MM.1S (cell line): ENCODE measurements around the gene PEX16.

Experiments used
- DNase-seq: peaks from one replicate; pipeline ENCODE4 v3.0.0-alpha.2; 2015
- H2AFZ ChIP-seq: fragments of 300-600 bp; sonication (generic); 2 replicates; pipeline ENCODE4 v1.6.0; 2016; ENCODE audit warnings: antibody characterized with exemption, low read length
- H3F3A ChIP-seq: fragments of 300-600 bp; sonication (generic); 2 replicates; pipeline ENCODE4 v1.6.1; 2016; ENCODE audit warnings: mild to moderate bottlenecking, antibody characterized with exemption, low read length, moderate library complexity, mixed read lengths; ENCODE audit not compliant: insufficient read depth
- H3K27ac ChIP-seq: fragments of 300-600 bp; sonication (generic); 2 replicates; pipeline ENCODE4 v1.5.1; 2016; ENCODE audit warnings: mild to moderate bottlenecking, low read length
- H3K27me3 ChIP-seq: fragments of 300-600 bp; sonication (generic); replicated peaks from 2 replicates; pipeline ENCODE4 v1.6.0; 2016; ENCODE audit warnings: low read length; ENCODE audit not compliant: insufficient read depth
- H3K36me3 ChIP-seq: fragments of 300-600 bp; sonication (generic); replicated peaks from 2 replicates; pipeline ENCODE4 v1.6.1; 2016; ENCODE audit warnings: mild to moderate bottlenecking, low read length, mixed read lengths; ENCODE audit not compliant: insufficient read depth
- H3K4me1 ChIP-seq: fragments of 300-600 bp; sonication (generic); 2 replicates; pipeline ENCODE4 v1.6.1; 2016; ENCODE audit warnings: low read length, mixed read lengths
- H3K4me2 ChIP-seq: fragments of 300-600 bp; sonication (generic); 2 replicates; pipeline ENCODE4 v1.6.0; 2016; ENCODE audit warnings: low read depth, low read length
- H3K4me3 ChIP-seq: fragments of 300-600 bp; sonication (generic); 2 replicates; pipeline ENCODE4 v1.5.1; 2016; ENCODE audit warnings: low read length, mixed read lengths
- H3K79me2 ChIP-seq: fragments of 300-600 bp; sonication (generic); 2 replicates; pipeline ENCODE4 v1.6.1; 2016; ENCODE audit warnings: mixed run types, low read length, mixed read lengths
- H3K9ac ChIP-seq: fragments of 300-600 bp; sonication (generic); 2 replicates; pipeline ENCODE4 v1.6.1; 2016; ENCODE audit warnings: low read length, mixed read lengths
- H3K9me2 ChIP-seq: fragments of 300-600 bp; sonication (generic); replicated peaks from 2 replicates; pipeline ENCODE4 v1.6.1; 2016; ENCODE audit warnings: mild to moderate bottlenecking, low read length, mixed read lengths; ENCODE audit not compliant: insufficient read depth
- H3K9me3 ChIP-seq: fragments of 300-600 bp; sonication (generic); replicated peaks from 2 replicates; pipeline ENCODE4 v1.6.1; 2016; ENCODE audit warnings: mild to moderate bottlenecking, low read length, mixed read lengths; ENCODE audit not compliant: insufficient read depth
- H4K20me1 ChIP-seq: fragments of 300-600 bp; sonication (generic); 2 replicates; pipeline ENCODE4 v1.6.1; 2016; ENCODE audit warnings: mild to moderate bottlenecking, low read length, moderate library complexity, mixed read lengths; ENCODE audit not compliant: insufficient read depth
- CTCF ChIP-seq: fragments of 300-600 bp; sonication (generic); IDR thresholded peaks from 2 replicates; pipeline ENCODE4 v1.5.1; 2016; ENCODE audit warnings: antibody characterized with exemption, low read length, mixed read lengths
- EZH2 ChIP-seq: fragments of 300-600 bp; sonication (generic); optimal IDR thresholded peaks from 2 replicates; pipeline ENCODE3; 2017; ENCODE audit warnings: low read depth, mild to moderate bottlenecking, antibody characterized with exemption, low read length, mixed read lengths
- EZH2phosphoT487 ChIP-seq: fragments of 300-600 bp; sonication (generic); IDR thresholded peaks from 2 replicates; pipeline ENCODE4 v1.6.1; 2018; ENCODE audit warnings: antibody characterized with exemption, low read length

PEX16 gene

GRCh38 chr11:45879803-45880686, 37.6 kb downstream of the PEX16 start:
- H4K20me1 ChIP-seq = no peaks in the 10 kb centered on the region
- no peak overlapping the region for H2AFZ ChIP-seq
- H3K4me2 ChIP-seq = no peak overlapping the region
- DNase-seq = no peak
- TF ChIP-seq EZH2 = no peak
- no peak for TF ChIP-seq CTCF
- TF ChIP-seq EZH2phosphoT487 = no peak
- H3K4me1 ChIP-seq = no peaks in the 10 kb centered on the region
- H3K36me3 ChIP-seq = no peaks in the 10 kb centered on the region
- no peaks in the 10 kb centered on the region for H3K9me3 ChIP-seq
- no peak overlapping the region for H3K9ac ChIP-seq
- no peak overlapping the region for H3K4me3 ChIP-seq
- H3K9me2 ChIP-seq = no peaks in the 10 kb centered on the region
- H3K27me3 ChIP-seq = no peaks in the 10 kb centered on the region
- no peak overlapping the region for H3K27ac ChIP-seq
- no peaks in the 10 kb centered on the region for H3K79me2 ChIP-seq
- no peaks in the 10 kb centered on the region for H3F3A ChIP-seq

- TF ChIP-seq CTCF (no peak), EZH2phosphoT487 (no peak), EZH2 (no peak)
- Histone ChIP-seq H3K4me3 (no peak overlapping the region), H3K9me2 (no peaks in the 10 kb centered on the region), H3F3A (no peaks in the 10 kb centered on the region), H2AFZ (no peak overlapping the region), H3K4me2 (no peak overlapping the region), H3K27ac (no peak overlapping the region), H3K9ac (no peak overlapping the region), H3K9me3 (no peaks in the 10 kb centered on the region), H4K20me1 (no peaks in the 10 kb centered on the region), H3K79me2 (no peaks in the 10 kb centered on the region), H3K4me1 (no peaks in the 10 kb centered on the region), H3K27me3 (no peaks in the 10 kb centered on the region), H3K36me3 (no peaks in the 10 kb centered on the region)
- DNase-seq = no peak
Observed at GRCh38 chr11:45877845-45878244, 39.8 kb downstream of the PEX16 start.

GRCh38 chr11:45877221-45877620, 40.5 kb downstream of the PEX16 start:
- H3K36me3 ChIP-seq = no peaks in the 10 kb centered on the region

More at GRCh38 chr11:45877221-45877620, 40.5 kb downstream of the PEX16 start:
- H3K27me3 ChIP-seq = no peaks in the 10 kb centered on the region
- no peaks in the 10 kb centered on the region for H3F3A ChIP-seq
- no peak overlapping the region for H3K4me2 ChIP-seq
- no peaks in the 10 kb centered on the region for H3K9me3 ChIP-seq
- TF ChIP-seq EZH2phosphoT487 (no peak), CTCF (no peak), EZH2 (no peak)
- H3K9me2 ChIP-seq = no peaks in the 10 kb centered on the region
- DNase-seq = no peak
- no peaks in the 10 kb centered on the region for H4K20me1 ChIP-seq
- no peaks in the 10 kb centered on the region for H3K4me1 ChIP-seq
- no peak overlapping the region for H3K9ac ChIP-seq
- no peak overlapping the region for H3K27ac ChIP-seq
- no peak overlapping the region for H3K4me3 ChIP-seq
- no peak overlapping the region for H2AFZ ChIP-seq
- no peaks in the 10 kb centered on the region for H3K79me2 ChIP-seq
